ENCODE results near the gene CFAP210.

DNA sequence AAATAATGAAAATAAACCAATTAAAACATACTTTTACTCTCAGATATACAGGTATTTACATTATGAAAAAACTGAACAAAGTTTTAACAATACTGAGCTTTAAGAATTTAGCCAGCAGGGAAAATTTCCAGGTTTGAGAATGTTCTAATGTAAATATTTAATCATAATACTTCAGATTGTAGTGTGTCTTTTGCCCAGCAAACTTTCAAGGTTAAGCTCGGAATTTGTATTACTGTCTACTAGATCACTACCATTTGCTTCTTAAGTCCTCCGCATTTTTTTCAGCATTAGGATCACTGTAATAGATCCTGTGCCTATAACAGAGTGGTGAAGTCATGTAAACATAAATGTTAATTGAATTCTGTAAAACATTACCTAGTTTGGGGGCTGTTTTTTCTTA, 52.7 kb downstream of the CFAP210 start:
- TF ChIP-seq CTCF (IDR thresholded peaks at IDR 0.05) (no peak), POLR2A (IDR thresholded peaks at IDR 0.05) (no peak)
